DMS79 (cell line): Measurements from ENCODE around the gene AXL.
"Not testable (repeated sequence)": the region's sequence is repeated elsewhere in the genome, so short reads cannot be mapped to it uniquely, and the experiment has no call there.

Source experiments
- DNase-seq: peaks from one replicate; lab custom pipeline; 2025; lab: John Stamatoyannopoulos, UW

Gene AXL

GRCh38 chr19:41206926-41207750 lies 11.9 kb upstream of the AXL start:
- DNase-seq: no peak

GRCh38 chr19:41214161-41214560 lies 4.9 kb upstream of the AXL start:
- DNase-seq: no peak

- DNase-seq: no peak
Measured at GRCh38 chr19:41217741-41218140, 1.3 kb upstream of the AXL start.

GRCh38 chr19:41218249-41218614 lies 791 bp upstream of the AXL start:
- DNase-seq: no peak

- no peak for DNase-seq
Measured at GRCh38 chr19:41219924-41220567, 1.0 kb downstream of the AXL start.

- DNase-seq: no peak
Measured at GRCh38 chr19:41220811-41221210, 1.8 kb downstream of the AXL start.

GRCh38 chr19:41221514-41222205 lies 2.6 kb downstream of the AXL start:
- DNase-seq: no peak

- DNase-seq: no peak
Measured at GRCh38 chr19:41222240-41222639, 3.2 kb downstream of the AXL start.

- no peak for DNase-seq
Measured at GRCh38 chr19:41223431-41224234, 4.6 kb downstream of the AXL start.

- no peak for DNase-seq
Measured at GRCh38 chr19:41224632-41225031, 5.6 kb downstream of the AXL start.

GRCh38 chr19:41225238-41226052 lies 6.4 kb downstream of the AXL start:
- no peak for DNase-seq

- DNase-seq: no peak
Measured at GRCh38 chr19:41226053-41226873, 7.2 kb downstream of the AXL start.

- DNase-seq: no peak
Measured at GRCh38 chr19:41226874-41227390, 7.9 kb downstream of the AXL start.

- DNase-seq: no peak
Measured at GRCh38 chr19:41228486-41228885, 9.5 kb downstream of the AXL start.

- not testable (repeated sequence) for DNase-seq
Measured at GRCh38 chr19:41229338-41229737, 10.3 kb downstream of the AXL start.

GRCh38 chr19:41230067-41230857 lies 11.2 kb downstream of the AXL start:
- DNase-seq: no peak

- no peak for DNase-seq
Measured at GRCh38 chr19:41232686-41233085, 13.7 kb downstream of the AXL start.

- DNase-seq: no peak
Measured at GRCh38 chr19:41233748-41234240, 14.8 kb downstream of the AXL start.

- DNase-seq: no peak
Measured at GRCh38 chr19:41234512-41235168, 15.6 kb downstream of the AXL start.
